Naive B cell (primary cell): ENCODE results near the gene FBXO11. TPM values are rescaled to one million over a fixed set of nuclear protein-coding genes. Genes with fewer than 3 reads are reported as not detected.
"Not testable (repeated sequence)": the region's sequence is repeated elsewhere in the genome, so short reads cannot be mapped to it uniquely, and the experiment has no call there.

Experiments used
- ATAC-seq, 2 donors: fragments of 150-1000 bp; cut with Tn5 transposase; 2 replicates each; pipeline ENCODE4 v1.10.0; 2021; ENCODE audit warnings: low read depth in 2 of 2, mild to moderate bottlenecking in 2 of 2, moderate library complexity in 2 of 2
- DNase-seq: peaks from one replicate; pipeline ENCODE4 v3.0.0; 2022
- H3K27ac Mint-ChIP-seq, 6 donors: one replicate each; pipeline ENCODE4 v1.8.0; 2020 to 2022; ENCODE audit warnings: mild to moderate bottlenecking in 6 of 6, mixed read lengths in 6 of 6, moderate library complexity in 5 of 6, inconsistent platforms in 2 of 6
- H3K27me3 Mint-ChIP-seq, 3 donors: one replicate each; pipeline ENCODE4 v1.8.0; 2021 to 2022; ENCODE audit warnings: mixed read lengths in 3 of 3, mild to moderate bottlenecking in 1 of 3
- H3K36me3 Mint-ChIP-seq, 2 donors: one replicate each; pipeline ENCODE4 v1.8.0; 2020 to 2022; ENCODE audit warnings: mixed read lengths in 2 of 2, inconsistent platforms in 1 of 2, mild to moderate bottlenecking in 1 of 2
- H3K4me1 Mint-ChIP-seq, 3 donors: one replicate each; pipeline ENCODE4 v1.8.0; 2020 to 2022; ENCODE audit warnings: mixed read lengths in 3 of 3, inconsistent platforms in 1 of 3, mild to moderate bottlenecking in 1 of 3, moderate library complexity in 1 of 3
- H3K4me3 Mint-ChIP-seq, 8 donors: one replicate each; pipeline ENCODE4 v1.8.0; 2020 to 2022; ENCODE audit warnings: mild to moderate bottlenecking in 8 of 8, mixed read lengths in 8 of 8, moderate library complexity in 8 of 8, inconsistent platforms in 2 of 8
- H3K9me3 Mint-ChIP-seq, 7 donors: one replicate each; pipeline ENCODE4 v1.8.0; 2020 to 2022; ENCODE audit warnings: mixed read lengths in 7 of 7, mild to moderate bottlenecking in 5 of 7, inconsistent platforms in 2 of 7, moderate library complexity in 1 of 7
- polyA plus RNA-seq, 6 donors: library from polyadenylated mRNA; unstranded; fragments of 300-500 nt; fragmentation: Illumina TruSeq; gene quantifications; one replicate each; pipeline ENCODE4 v1.2.3, GENCODE V29; 2021; ENCODE audit warnings: low read depth in 6 of 6

The FBXO11 gene
- polyA plus RNA-seq, 6 donors from 2014 or later, result 12.7 to 21.5 (median 14.0) TPM

DNA sequence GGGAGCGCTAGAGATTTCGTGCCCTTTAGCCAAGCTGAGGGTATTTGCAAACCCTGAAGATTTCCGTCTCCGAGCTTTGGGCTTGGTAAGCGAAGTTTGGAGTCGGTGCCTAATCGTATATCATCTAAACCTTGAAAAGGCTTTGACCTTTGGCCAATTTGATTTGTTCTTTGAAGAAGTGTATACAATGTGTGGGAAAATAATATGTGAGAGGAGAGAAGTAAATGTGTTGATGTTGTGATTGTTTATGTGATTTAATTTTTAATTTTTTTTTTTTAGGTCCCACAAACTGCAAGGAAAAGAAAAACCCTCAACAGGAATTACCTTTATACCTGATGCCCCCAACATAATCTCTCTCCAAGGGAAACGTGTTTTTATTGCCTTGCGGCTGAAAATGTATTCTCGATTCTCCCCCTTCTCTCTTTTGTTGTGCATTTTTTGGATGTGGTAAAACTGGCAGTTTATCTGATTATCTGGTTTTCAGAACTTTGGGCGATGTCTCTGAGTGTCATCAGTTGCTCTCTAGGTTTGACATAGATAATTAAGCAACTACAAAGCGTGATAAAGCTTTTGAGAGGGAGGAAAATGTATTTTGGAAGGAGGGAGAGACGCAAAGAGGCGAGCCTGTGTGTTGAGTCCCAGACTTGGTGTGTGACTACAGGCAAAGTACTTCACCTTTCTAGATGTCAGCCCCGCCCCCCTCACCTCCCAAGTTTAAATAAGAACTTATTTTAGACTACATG, 912 bp upstream of the FBXO11 start:
- DNase-seq (no peak), ATAC-seq (no peak)
- Mint-ChIP-seq H3K27me3 (no peaks in the 10 kb centered on the region), H3K4me3 (peak overlapping the region; percentile 87 to 98 (median 94)), H3K27ac (peak overlapping the region; percentile 91 to 99 (median 98)), H3K9me3 (no peaks in the 10 kb centered on the region), H3K4me1 (peaks cover 23 to 37% (median 25%) of the 10 kb centered on the region in 3 donors), H3K36me3 (no peaks in the 10 kb centered on the region)

DNA sequence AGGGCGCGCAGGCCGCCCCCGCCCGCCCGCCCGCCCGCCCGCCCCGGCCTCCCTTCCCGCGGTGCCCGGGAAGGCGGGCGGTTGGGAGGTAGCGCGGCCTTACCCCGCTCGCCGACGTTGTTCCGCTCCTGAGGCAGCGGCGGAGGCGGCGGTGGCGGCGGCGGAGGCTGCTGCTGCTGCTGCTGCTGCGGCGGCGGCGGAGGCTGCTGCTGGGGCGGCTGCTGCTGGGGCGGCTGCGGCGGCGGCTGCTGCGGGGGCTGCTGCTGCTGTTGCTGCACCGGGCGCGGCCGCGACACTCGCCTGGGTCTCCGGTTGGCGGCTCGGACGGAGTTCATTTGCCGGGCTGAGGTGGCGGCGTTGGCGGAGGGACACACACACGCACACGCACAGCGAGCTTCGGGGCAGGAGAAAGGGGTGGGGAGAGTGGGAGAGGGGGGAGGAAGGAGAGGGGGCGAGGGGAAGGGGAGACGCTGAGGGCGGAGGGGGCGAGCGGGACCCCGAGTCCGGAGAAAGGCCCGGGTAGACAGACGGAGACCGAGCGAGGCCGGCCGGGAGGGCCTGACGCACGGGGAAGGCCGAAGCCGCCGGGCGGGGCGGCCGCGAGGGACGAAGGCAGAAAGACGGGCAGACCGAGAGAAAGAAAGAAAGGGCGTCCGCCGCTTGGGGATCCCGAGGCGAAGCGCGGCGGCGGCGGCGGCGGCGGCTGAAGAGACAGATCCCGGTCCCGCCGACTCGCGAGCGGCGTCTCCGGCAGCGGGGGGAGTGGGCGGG, 727 bp downstream of the FBXO11 start:
- Mint-ChIP-seq H3K4me1 (peaks cover 27 to 42% (median 28%) of the 10 kb centered on the region in 3 donors), H3K27me3 (no peaks in the 10 kb centered on the region), H3K4me3 (peak overlapping the region; percentile 87 to 98 (median 94)), H3K36me3 (no peaks in the 10 kb centered on the region), H3K27ac (peak overlapping the region; percentile 49 to 97 (median 95)), H3K9me3 (no peaks in the 10 kb centered on the region)
- peak; percentile 70 for DNase-seq
- ATAC-seq, result peak; percentile 14 to 15

GRCh38 chr2:47903781-47904490, 2.4 kb downstream of the FBXO11 start:
- Mint-ChIP-seq H3K9me3 (no peaks in the 10 kb centered on the region), H3K4me1 (peaks cover 38 to 56% (median 39%) of the 10 kb centered on the region in 3 donors), H3K27me3 (no peaks in the 10 kb centered on the region), H3K4me3 (peak overlapping the region; percentile 89 to 99 (median 97)), H3K36me3 (no peaks in the 10 kb centered on the region), H3K27ac (peak overlapping the region; percentile 91 to 98 (median 96))
- DNase-seq (no peak), ATAC-seq (no peak)

DNA sequence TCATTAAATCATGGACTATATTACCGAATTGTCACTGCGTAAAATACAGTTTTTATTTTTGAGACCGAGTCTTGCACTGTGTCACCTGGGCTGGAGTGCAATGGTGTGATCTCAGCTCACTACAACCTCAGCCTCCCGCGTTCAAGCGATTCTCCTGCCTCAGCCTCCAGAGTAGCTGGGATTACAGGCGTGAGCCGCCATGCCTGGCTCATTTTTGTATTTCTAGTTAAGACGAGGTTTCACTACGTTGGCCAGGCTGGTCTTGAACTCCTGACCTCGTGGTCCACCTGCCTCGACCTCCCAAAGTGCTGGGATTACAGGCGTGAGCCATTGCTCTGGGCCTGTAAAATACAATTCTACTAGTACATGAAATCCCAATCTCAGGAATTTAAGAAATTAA, 4.4 kb downstream of the FBXO11 start:
- ATAC-seq, H3K9me3 Mint-ChIP-seq, DNase-seq, H3K27me3 Mint-ChIP-seq, H3K36me3 Mint-ChIP-seq: not testable (repeated sequence)
- peaks cover 44 to 67% (median 45%) of the 10 kb centered on the region in 3 donors for H3K4me1 Mint-ChIP-seq
- H3K4me3 Mint-ChIP-seq, result peak overlapping the region in 2 of 8 donors; percentile 65 to 97
- H3K27ac Mint-ChIP-seq, result peak overlapping the region in 4 of 6 donors; percentile 12 to 65 (median 54)

DNA sequence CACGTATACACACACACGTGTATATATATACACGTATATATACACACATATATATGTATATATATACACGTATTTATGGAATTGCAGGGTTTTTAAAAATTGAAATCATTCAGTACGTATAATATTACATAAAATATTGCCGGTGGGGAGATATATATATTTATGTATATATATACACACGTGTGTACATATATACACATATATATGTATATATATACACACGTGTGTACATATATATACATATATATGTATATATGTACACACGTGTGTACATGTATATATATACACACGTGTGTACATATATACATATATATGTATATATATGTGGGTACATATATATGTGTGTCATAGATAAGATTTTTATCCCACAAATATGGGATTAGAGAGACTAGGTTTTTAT, 5.4 kb downstream of the FBXO11 start:
- ATAC-seq (no peak), DNase-seq (no peak)
- Mint-ChIP-seq H3K27ac (no peak overlapping the region), H3K9me3 (no peaks in the 10 kb centered on the region), H3K36me3 (no peaks in the 10 kb centered on the region), H3K4me3 (no peak overlapping the region), H3K4me1 (peaks cover 50 to 74% (median 53%) of the 10 kb centered on the region in 3 donors), H3K27me3 (no peaks in the 10 kb centered on the region)

DNA sequence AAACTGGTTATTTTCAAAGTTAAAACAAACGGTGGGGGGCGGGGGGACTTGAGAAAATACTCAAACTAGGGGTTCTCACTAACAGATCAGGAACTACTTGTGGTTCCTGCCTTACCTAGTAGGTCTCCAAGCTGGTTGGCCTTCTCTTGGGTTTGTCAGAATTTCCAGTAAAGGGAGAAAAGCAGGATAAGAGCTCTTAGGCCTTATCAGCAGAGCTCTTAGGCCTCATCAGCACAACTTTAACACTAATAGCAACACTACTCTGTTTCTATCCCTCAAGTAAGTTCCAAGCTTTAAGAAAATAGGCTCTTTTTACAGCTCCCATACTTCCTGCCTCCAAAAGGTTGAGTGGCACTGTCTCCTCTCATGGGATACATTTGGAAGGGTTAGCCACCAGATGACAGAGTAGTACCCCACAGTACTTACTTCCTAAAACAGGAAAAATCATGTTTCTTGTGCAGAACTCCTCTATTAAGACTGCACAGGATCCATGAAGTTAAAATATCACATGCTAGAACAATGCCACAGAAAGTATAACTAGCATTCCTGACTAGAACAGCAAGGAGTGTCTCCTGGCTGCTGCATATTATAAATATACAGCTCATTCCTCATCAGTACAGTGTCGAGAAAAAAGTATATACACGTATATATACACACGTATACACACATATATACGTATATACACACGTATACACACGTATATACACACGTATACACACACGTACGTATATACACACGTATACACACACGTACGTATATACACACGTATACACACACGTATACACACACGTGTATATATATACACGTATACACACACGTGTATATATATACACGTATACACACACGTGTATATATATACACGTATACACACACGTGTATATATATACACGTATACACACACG, 6.1 kb downstream of the FBXO11 start:
- H3K27ac Mint-ChIP-seq, result peak overlapping the region; percentile 53 to 93 (median 79)
- DNase-seq (no peak), ATAC-seq (no peak)
- H3K27me3 Mint-ChIP-seq, result no peaks in the 10 kb centered on the region
- H3K9me3 Mint-ChIP-seq, result no peaks in the 10 kb centered on the region
- peaks cover 52 to 81% (median 57%) of the 10 kb centered on the region in 3 donors for H3K4me1 Mint-ChIP-seq
- H3K36me3 Mint-ChIP-seq, result no peaks in the 10 kb centered on the region
- peak overlapping the region in 4 of 8 donors; percentile 3 to 81 (median 28) for H3K4me3 Mint-ChIP-seq

GRCh38 chr2:47897883-47898731, 8.2 kb downstream of the FBXO11 start:
- H3K27ac Mint-ChIP-seq, result peak overlapping the region; percentile 51 to 93 (median 88)
- H3K9me3 Mint-ChIP-seq, result no peaks in the 10 kb centered on the region
- H3K27me3 Mint-ChIP-seq, result no peaks in the 10 kb centered on the region
- H3K36me3 Mint-ChIP-seq, result no peaks in the 10 kb centered on the region
- ATAC-seq, result peak; percentile 44 to 51
- H3K4me3 Mint-ChIP-seq, result peak overlapping the region; percentile 61 to 88 (median 79)
- no peak for DNase-seq
- H3K4me1 Mint-ChIP-seq, result peaks cover 48 to 82% (median 61%) of the 10 kb centered on the region in 3 donors

- H3K36me3 Mint-ChIP-seq, DNase-seq, H3K27me3 Mint-ChIP-seq, H3K9me3 Mint-ChIP-seq: not testable (repeated sequence)
- Mint-ChIP-seq H3K27ac (peak overlapping the region; percentile 78 to 95 (median 90)), H3K4me1 (peaks cover 49 to 77% (median 63%) of the 10 kb centered on the region in 3 donors), H3K4me3 (peak overlapping the region; percentile 61 to 88 (median 79))
- ATAC-seq, result peak; percentile 37 to 48
Observed at GRCh38 chr2:47897191-47897882, 9.0 kb downstream of the FBXO11 start.

DNA sequence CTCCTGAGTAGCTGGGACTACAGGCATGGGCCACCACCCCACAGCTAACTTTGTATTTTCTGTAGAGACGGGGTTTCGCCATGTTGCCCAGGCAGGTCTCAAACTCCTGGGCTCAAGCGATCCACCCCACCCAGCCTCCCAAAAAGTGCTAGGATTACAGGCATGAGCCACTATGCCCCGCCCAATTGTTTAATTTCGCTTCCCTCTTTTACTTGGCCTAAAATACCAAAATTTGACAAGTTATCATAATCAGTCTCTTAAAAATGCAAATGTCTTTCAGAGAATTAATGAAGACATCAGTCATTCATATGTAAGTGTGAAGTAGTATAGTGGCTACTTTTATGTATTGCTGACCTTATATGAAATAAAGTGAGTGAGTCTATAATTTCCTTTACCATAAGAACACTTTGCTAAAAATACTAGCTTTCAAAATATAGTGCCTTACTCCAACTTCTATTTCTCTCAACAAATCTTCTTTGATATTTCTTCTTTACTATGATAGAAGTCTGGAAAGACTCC, 9.8 kb downstream of the FBXO11 start:
- DNase-seq (no peak), ATAC-seq (peak; percentile 49 to 59)
- no peaks in the 10 kb centered on the region for H3K27me3 Mint-ChIP-seq
- H3K36me3 Mint-ChIP-seq, result no peaks in the 10 kb centered on the region
- H3K27ac Mint-ChIP-seq, result peak overlapping the region; percentile 72 to 95 (median 89)
- H3K9me3 Mint-ChIP-seq, result no peaks in the 10 kb centered on the region
- H3K4me1 Mint-ChIP-seq, result peaks cover 55 to 78% (median 64%) of the 10 kb centered on the region in 3 donors
- peak overlapping the region; percentile 61 to 88 (median 76) for H3K4me3 Mint-ChIP-seq

DNA sequence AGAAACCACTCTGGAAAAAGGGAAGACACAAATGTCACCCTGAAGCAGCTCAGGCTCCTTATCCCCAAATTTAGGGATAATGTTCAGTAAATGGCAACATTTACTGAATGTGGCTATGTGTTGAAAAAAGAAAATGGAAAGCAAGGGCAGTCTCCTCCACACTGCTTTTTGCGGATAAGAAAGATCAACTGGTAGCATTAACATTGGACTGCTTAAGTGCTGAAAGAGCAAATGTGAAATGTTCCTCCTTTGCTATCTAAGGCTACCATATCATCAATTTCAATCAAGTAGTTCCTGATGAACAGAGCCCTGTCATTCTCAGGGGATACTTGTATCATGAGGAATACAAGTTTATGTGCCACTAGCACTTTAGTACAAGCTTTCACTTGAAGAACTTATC, 12.5 kb downstream of the FBXO11 start:
- Mint-ChIP-seq H3K4me3 (peak overlapping the region in 3 of 8 donors; percentile 20 to 49 (median 37)), H3K36me3 (no peaks in the 10 kb centered on the region), H3K27ac (no peak overlapping the region), H3K27me3 (no peaks in the 10 kb centered on the region), H3K9me3 (no peaks in the 10 kb centered on the region), H3K4me1 (peaks cover 64 to 76% (median 71%) of the 10 kb centered on the region in 3 donors)
- no peak for DNase-seq
- no peak for ATAC-seq

- no peaks in the 10 kb centered on the region for H3K9me3 Mint-ChIP-seq
- no peaks in the 10 kb centered on the region for H3K27me3 Mint-ChIP-seq
- ATAC-seq, result no peak
- no peaks in the 10 kb centered on the region for H3K36me3 Mint-ChIP-seq
- peaks cover 57 to 74% (median 65%) of the 10 kb centered on the region in 3 donors for H3K4me1 Mint-ChIP-seq
- DNase-seq, result no peak
- H3K4me3 Mint-ChIP-seq, result no peak overlapping the region
- H3K27ac Mint-ChIP-seq, result peak overlapping the region in 1 of 6 donors; percentile 59
Observed at GRCh38 chr2:47892338-47892730, 14.0 kb downstream of the FBXO11 start.
